ENCODE results near the gene SMOC1. TPM values are rescaled to one million over a fixed set of nuclear protein-coding genes. Genes with fewer than 3 reads are reported as not detected.

Gene SMOC1
- total RNA-seq, 2 donors from 2014 or later, result not detected

- 92 to 93% methylated on average over 4 to 6 of the region's 6 CpGs for WGBS, 2 experiments (ENCODE audit: insufficient coverage in 1 of 2, insufficient read length in 1 of 2)
- no peaks in the 10 kb centered on the region for H3K36me3 ChIP-seq (ENCODE audit: control insufficient read depth, insufficient read depth, low read length)
- no peak overlapping the region for H3K27ac ChIP-seq (ENCODE audit: low read depth, low read length)
- H3K4me1 ChIP-seq (ENCODE audit: control insufficient read depth, insufficient read depth, low read length), result peaks cover 4% of the 10 kb centered on the region
- DNase-seq, result no peak
- Mint-ChIP-seq H3K27me3 (ENCODE audit: insufficient read depth) (peaks cover 14% of the 10 kb centered on the region), H3K27ac (no peak overlapping the region), H3K36me3 (ENCODE audit: low read depth) (no peaks in the 10 kb centered on the region), H3K4me1 (peaks cover 12% of the 10 kb centered on the region), H3K4me3 (no peak overlapping the region), H3K9me3 (peaks cover 5% of the 10 kb centered on the region)
- no peaks in the 10 kb centered on the region for H3K9me3 ChIP-seq (ENCODE audit: control insufficient read depth, low read length)
- TF ChIP-seq CTCF (conservative IDR thresholded peaks at IDR 0.05), result no peak
- peaks cover 10% of the 10 kb centered on the region for H3K27me3 ChIP-seq (ENCODE audit: control insufficient read depth, insufficient read depth, low read length, poor library complexity, severe bottlenecking)
- no peak overlapping the region for H3K4me3 ChIP-seq (ENCODE audit: low read length)
- H3K9ac ChIP-seq (ENCODE audit: extremely low read depth, low read length, poor library complexity, severe bottlenecking), result no peak overlapping the region
These were observed 103.1 kb downstream of the SMOC1 start for GRCh38 chr14:69982220-69982839.

GRCh38 chr14:69982886-69983285, 103.7 kb downstream of the SMOC1 start:
- peaks cover 10% of the 10 kb centered on the region for H3K27me3 ChIP-seq (ENCODE audit: control insufficient read depth, insufficient read depth, low read length, poor library complexity, severe bottlenecking)
- peaks cover 19% of the 10 kb centered on the region for H3K27me3 Mint-ChIP-seq (ENCODE audit: insufficient read depth)
- H3K9me3 ChIP-seq (ENCODE audit: control insufficient read depth, low read length), result no peaks in the 10 kb centered on the region
- H3K4me1 ChIP-seq (ENCODE audit: control insufficient read depth, insufficient read depth, low read length), result peaks cover 8% of the 10 kb centered on the region
- H3K4me3 Mint-ChIP-seq, result no peak overlapping the region
- DNase-seq, result no peak
- peaks cover 5% of the 10 kb centered on the region for H3K9me3 Mint-ChIP-seq
- H3K36me3 Mint-ChIP-seq (ENCODE audit: low read depth), result no peaks in the 10 kb centered on the region
- no peak overlapping the region for H3K9ac ChIP-seq (ENCODE audit: extremely low read depth, low read length, poor library complexity, severe bottlenecking)
- no peak for TF ChIP-seq CTCF (conservative IDR thresholded peaks at IDR 0.05)
- 89 to 90% methylated on average over 7 of the region's 7 CpGs for WGBS, 2 experiments (ENCODE audit: insufficient coverage in 1 of 2, insufficient read length in 1 of 2)
- H3K4me3 ChIP-seq (ENCODE audit: low read length), result no peak overlapping the region
- no peaks in the 10 kb centered on the region for H3K36me3 ChIP-seq (ENCODE audit: control insufficient read depth, insufficient read depth, low read length)
- no peak overlapping the region for H3K27ac ChIP-seq (ENCODE audit: low read depth, low read length)
- H3K4me1 Mint-ChIP-seq, result peaks cover 18% of the 10 kb centered on the region
- no peak overlapping the region for H3K27ac Mint-ChIP-seq

DNA sequence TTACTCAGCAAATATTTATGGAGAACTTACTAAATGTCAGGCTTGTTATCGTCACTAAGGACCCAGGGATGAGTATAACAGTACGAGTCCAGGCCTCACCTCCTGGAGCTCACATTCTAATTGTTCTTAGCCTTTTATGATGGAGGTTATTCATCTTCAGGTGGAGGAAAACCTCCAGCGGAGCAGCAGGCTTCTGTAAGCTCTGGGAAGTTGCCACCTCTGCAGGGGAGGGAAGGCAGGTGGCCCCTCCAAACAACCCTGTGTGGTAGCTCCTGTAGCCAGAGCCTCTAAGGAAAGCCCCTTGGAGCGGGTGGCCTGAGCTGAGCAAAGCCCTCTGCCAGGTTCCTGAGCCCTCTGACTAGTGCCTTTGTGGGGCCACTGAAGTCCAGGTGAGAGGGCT, 104.1 kb downstream of the SMOC1 start:
- whole genome bisulfite sequencing, 2 experiments (ENCODE audit: insufficient coverage in 1 of 2, insufficient read length in 1 of 2), result 84 to 88% methylated on average over 3 to 4 of the region's 4 CpGs
- Histone ChIP-seq H3K4me3 (ENCODE audit: low read length) (no peak overlapping the region), H3K36me3 (ENCODE audit: control insufficient read depth, insufficient read depth, low read length) (no peaks in the 10 kb centered on the region), H3K4me1 (ENCODE audit: control insufficient read depth, insufficient read depth, low read length) (peaks cover 8% of the 10 kb centered on the region), H3K27me3 (ENCODE audit: control insufficient read depth, insufficient read depth, low read length, poor library complexity, severe bottlenecking) (peaks cover 7% of the 10 kb centered on the region), H3K27ac (ENCODE audit: low read depth, low read length) (no peak overlapping the region), H3K9me3 (ENCODE audit: control insufficient read depth, low read length) (no peaks in the 10 kb centered on the region), H3K9ac (ENCODE audit: extremely low read depth, low read length, poor library complexity, severe bottlenecking) (no peak overlapping the region)
- H3K27ac Mint-ChIP-seq, result no peak overlapping the region
- H3K4me1 Mint-ChIP-seq, result peaks cover 20% of the 10 kb centered on the region
- H3K4me3 Mint-ChIP-seq, result no peak overlapping the region
- no peak for TF ChIP-seq CTCF (conservative IDR thresholded peaks at IDR 0.05)
- peaks cover 5% of the 10 kb centered on the region for H3K9me3 Mint-ChIP-seq
- peaks cover 19% of the 10 kb centered on the region for H3K27me3 Mint-ChIP-seq (ENCODE audit: insufficient read depth)
- DNase-seq, result peak; percentile 57
- no peaks in the 10 kb centered on the region for H3K36me3 Mint-ChIP-seq (ENCODE audit: low read depth)

Measured in endodermal cell (in vitro differentiated cells).